Upper lobe of left lung (tissue), 6 donors: ENCODE measurements around the gene DMD. TPM values are rescaled to one million over a fixed set of nuclear protein-coding genes. Genes with fewer than 3 reads are reported as not detected.

ENCODE experiments used
- ATAC-seq, 2 donors: fragments of 200-7000 bp; cut with Tn5 transposase; one replicate each; pipeline ENCODE4 v1.9.1; 2022; ENCODE audit warnings: mild to moderate bottlenecking in 2 of 2, moderate library complexity in 2 of 2; ENCODE audit not compliant: low FRiP score in 2 of 2
- DNase-seq, 2 donors: peaks; one replicate each; pipeline ENCODE4 v3.0.0-alpha.2; 2019 to 2020
- H3K27ac ChIP-seq, 4 donors: fragments of 200-600 bp; sonication (generic); one replicate each; pipeline ENCODE4 v1.5.1; 2016 to 2019
- H3K27me3 ChIP-seq, 4 donors: fragments of 200-600 bp; sonication (generic); one replicate each; pipeline ENCODE4 v1.5.1; 2017 to 2019
- H3K36me3 ChIP-seq, 4 donors: fragments of 200-600 bp; sonication (generic); one replicate each; pipeline ENCODE4 v1.5.1; 2016 to 2019
- H3K4me1 ChIP-seq, 4 donors: fragments of 200-600 bp; sonication (generic); one replicate each; pipeline ENCODE4 v1.5.1; 2018 to 2019
- H3K4me3 ChIP-seq, 4 donors: fragments of 200-600 bp; sonication (generic); one replicate each; pipeline ENCODE4 v1.5.1; 2017 to 2019; ENCODE audit warnings: mild to moderate bottlenecking in 2 of 4, moderate library complexity in 1 of 4
- H3K9me3 ChIP-seq, 4 donors: fragments of 200-600 bp; sonication (generic); one replicate each; pipeline ENCODE4 v1.5.1; 2018 to 2019
- CTCF ChIP-seq, 6 experiments: fragments of 450-650 bp in 4 of 6; fragments of 200-600 bp in 2 of 6; sonication (generic) in 2 of 6; IDR thresholded peaks; one replicate each; pipeline ENCODE4 v1.5.1; 2016 to 2019; ENCODE audit warnings: antibody characterized with exemption in 6 of 6
- EP300 ChIP-seq, 4 donors: sonication (generic); formaldehyde crosslinking; IDR thresholded peaks; one replicate each; pipeline ENCODE4 v1.5.1; 2017; ENCODE audit warnings: antibody characterized with exemption in 4 of 4, control low read depth in 2 of 4
- POLR2A ChIP-seq, 4 donors: fragments of 450-650 bp; IDR thresholded peaks; one replicate each; pipeline ENCODE4 v1.5.1; 2016 to 2017; ENCODE audit warnings: antibody characterized with exemption in 4 of 4, mild to moderate bottlenecking in 2 of 4
- POLR2AphosphoS5 ChIP-seq, 2 donors: sonication (generic); formaldehyde crosslinking; IDR thresholded peaks; one replicate each; pipeline ENCODE4 v1.5.1; 2017; ENCODE audit warnings: antibody characterized with exemption in 2 of 2
- WGBS, 2 donors: methylation state at CpG; one replicate each; pipeline ENCODE4 v1.1.5; 2017 to 2018; 5-methylcytosine and 5-hydroxymethylcytosine counted together
- total RNA-seq, 6 donors: library from RNA; depleted of rRNA in 4 of 6; stranded (reverse); fragments of >200 nt in 4 of 6; gene quantifications; one replicate each; pipeline versions ENCODE4 v1.1.0 to v1.2.1, GENCODE V29; 2016 to 2021
- donor health status: DM: no; HTN: no; CAD: no; lungs with moderate emphysema.
- donor health status: DM: no; HTN: yes; CAD: no; lungs with severe emphysema.

The DMD gene
- total RNA-seq, 6 donors from 2014 or later = 12.5 to 37.0 (median 24.0) TPM

GRCh38 chrX:31178064-31178768, 2033.1 kb downstream of the DMD start:
- ATAC-seq (no peak), DNase-seq (no peak)
- Histone ChIP-seq H3K9me3 (no peaks in the 10 kb centered on the region), H3K27me3 (no peaks in the 10 kb centered on the region), H3K4me3 (no peak overlapping the region), H3K36me3 (no peaks in the 10 kb centered on the region), H3K4me1 (no peaks in the 10 kb centered on the region), H3K27ac (no peak overlapping the region)
- 79 to 90% methylated on average over 6 of the region's 6 CpGs for WGBS, 2 donors
- TF ChIP-seq POLR2AphosphoS5 (IDR thresholded peaks at IDR 0.05) = no peak
- no peak for TF ChIP-seq CTCF (IDR thresholded peaks at IDR 0.05)

GRCh38 chrX:31170792-31171191, 2040.6 kb downstream of the DMD start:
- no peak for DNase-seq
- ATAC-seq = no peak
- Histone ChIP-seq H3K9me3 (no peaks in the 10 kb centered on the region), H3K27ac (no peak overlapping the region), H3K36me3 (no peaks in the 10 kb centered on the region), H3K27me3 (no peaks in the 10 kb centered on the region), H3K4me1 (no peaks in the 10 kb centered on the region), H3K4me3 (no peak overlapping the region)
- WGBS, 2 donors = 67 to 93% methylated on average over 2 of the region's 2 CpGs
- no peak for TF ChIP-seq POLR2AphosphoS5 (IDR thresholded peaks at IDR 0.05)
- no peak for TF ChIP-seq CTCF (IDR thresholded peaks at IDR 0.05)
- no peak for TF ChIP-seq POLR2A (IDR thresholded peaks at IDR 0.05)
- TF ChIP-seq EP300 (IDR thresholded peaks at IDR 0.05) = no peak

GRCh38 chrX:31168551-31168950, 2042.8 kb downstream of the DMD start:
- no peak overlapping the region for H3K4me3 ChIP-seq
- DNase-seq (no peak), ATAC-seq (no peak)
- H3K27me3 ChIP-seq = no peaks in the 10 kb centered on the region
- no peaks in the 10 kb centered on the region for H3K36me3 ChIP-seq
- H3K4me1 ChIP-seq = no peaks in the 10 kb centered on the region
- TF ChIP-seq CTCF (IDR thresholded peaks at IDR 0.05) (no peak), EP300 (IDR thresholded peaks at IDR 0.05) (no peak), POLR2A (IDR thresholded peaks at IDR 0.05) (no peak), POLR2AphosphoS5 (IDR thresholded peaks at IDR 0.05) (no peak)
- 73 to 81% methylated on average over 2 of the region's 2 CpGs for WGBS, 2 donors
- no peak overlapping the region for H3K27ac ChIP-seq
- H3K9me3 ChIP-seq = no peaks in the 10 kb centered on the region

- H3K9me3 ChIP-seq = no peaks in the 10 kb centered on the region
- 80 to 86% methylated on average over 5 of the region's 5 CpGs for WGBS, 2 donors
- no peak for ATAC-seq
- TF ChIP-seq EP300 (IDR thresholded peaks at IDR 0.05) (no peak), POLR2AphosphoS5 (IDR thresholded peaks at IDR 0.05) (no peak), CTCF (IDR thresholded peaks at IDR 0.05) (no peak)
- no peaks in the 10 kb centered on the region for H3K27me3 ChIP-seq
- DNase-seq = no peak
- no peaks in the 10 kb centered on the region for H3K36me3 ChIP-seq
- H3K4me3 ChIP-seq = no peak overlapping the region
- H3K4me1 ChIP-seq = no peaks in the 10 kb centered on the region
- H3K27ac ChIP-seq = no peak overlapping the region
Measured at GRCh38 chrX:31166832-31167231, 2044.5 kb downstream of the DMD start.

GRCh38 chrX:31166416-31166815, 2044.9 kb downstream of the DMD start:
- Histone ChIP-seq H3K36me3 (no peaks in the 10 kb centered on the region), H3K27me3 (no peaks in the 10 kb centered on the region), H3K4me1 (no peaks in the 10 kb centered on the region), H3K4me3 (no peak overlapping the region), H3K27ac (no peak overlapping the region), H3K9me3 (no peaks in the 10 kb centered on the region)
- DNase-seq (no peak), ATAC-seq (no peak)
- 84 to 95% methylated on average over 5 of the region's 5 CpGs for WGBS, 2 donors
- TF ChIP-seq POLR2A (IDR thresholded peaks at IDR 0.05) (no peak), POLR2AphosphoS5 (IDR thresholded peaks at IDR 0.05) (no peak), CTCF (IDR thresholded peaks at IDR 0.05) (no peak), EP300 (IDR thresholded peaks at IDR 0.05) (no peak)
